NCI-H187 (cell line): ENCODE measurements around the gene ZNF354C.
"Not testable (repeated sequence)": the region's sequence is repeated elsewhere in the genome, so short reads cannot be mapped to it uniquely, and the experiment has no call there.

Source experiments
- DNase-seq, 2 experiments: peaks; one replicate each; lab custom pipeline; 2025; lab: John Stamatoyannopoulos, UW

ZNF354C gene

GRCh38 chr5:179060116-179061008 lies at the start of gene ZNF354C:
Gene ZNF354C (plus strand): TSS chr5:179060373. CDS start chr5:179062069, 1,696 bp downstream.
- DNase-seq: peak; percentile 39 to 76

- peak; percentile 68 to 85 for DNase-seq
Measured at GRCh38 chr5:179023528-179024189, 36.5 kb upstream of the ZNF354C start, which contains the start of gene ZNF879. Gene ZNF879 (plus strand): TSS chr5:179023804. CDS start chr5:179025005, 1,201 bp downstream.

- no peak for DNase-seq
Measured at GRCh38 chr5:179033004-179033580, 27.1 kb upstream of the ZNF354C start.

GRCh38 chr5:179044765-179045164 lies 15.4 kb upstream of the ZNF354C start:
- no peak for DNase-seq

GRCh38 chr5:179051784-179052183 lies 8.4 kb upstream of the ZNF354C start:
- DNase-seq: no peak

GRCh38 chr5:179054036-179054785 lies 6.0 kb upstream of the ZNF354C start:
- DNase-seq: no peak

- no peak for DNase-seq
Measured at GRCh38 chr5:179054876-179055275, 5.3 kb upstream of the ZNF354C start.

GRCh38 chr5:179055436-179055835 lies 4.7 kb upstream of the ZNF354C start:
- no peak for DNase-seq

GRCh38 chr5:179055841-179056240 lies 4.3 kb upstream of the ZNF354C start:
- DNase-seq: no peak

- DNase-seq: no peak
Measured at GRCh38 chr5:179061025-179061424, 852 bp downstream of the ZNF354C start.

- DNase-seq: no peak
Measured at GRCh38 chr5:179065703-179066102, 5.5 kb downstream of the ZNF354C start.

GRCh38 chr5:179079165-179079987 lies 19.2 kb downstream of the ZNF354C start:
- no peak for DNase-seq

- DNase-seq: no peak
Measured at GRCh38 chr5:179080724-179081123, 20.6 kb downstream of the ZNF354C start.

- no peak for DNase-seq
Measured at GRCh38 chr5:179089502-179089901, 29.3 kb downstream of the ZNF354C start.

- not testable (repeated sequence) for DNase-seq
Measured at GRCh38 chr5:179101282-179101681, 41.1 kb downstream of the ZNF354C start.

GRCh38 chr5:179110528-179110927 lies 50.4 kb downstream of the ZNF354C start:
- DNase-seq: no peak

GRCh38 chr5:179111267-179112207 lies 51.4 kb downstream of the ZNF354C start:
- DNase-seq: no peak

GRCh38 chr5:179112469-179113142 lies 52.4 kb downstream of the ZNF354C start:
- no peak for DNase-seq

- DNase-seq: no peak
Measured at GRCh38 chr5:179113143-179113530, 53.0 kb downstream of the ZNF354C start.
